Endothelial cell of coronary artery (primary cell): ENCODE data around the gene FBXO39. TPM values are rescaled to one million over a fixed set of nuclear protein-coding genes. Genes with fewer than 3 reads are reported as not detected.

ENCODE experiments used
- total RNA-seq: library from RNA; depleted of rRNA; stranded (reverse); fragments of >200 nt; gene quantifications from 2 replicates; pipeline ENCODE4 v1.2.3, GENCODE V29; 2014

The FBXO39 gene
- 0.56 and 1.3 TPM in 2 replicates for total RNA-seq

DNA sequence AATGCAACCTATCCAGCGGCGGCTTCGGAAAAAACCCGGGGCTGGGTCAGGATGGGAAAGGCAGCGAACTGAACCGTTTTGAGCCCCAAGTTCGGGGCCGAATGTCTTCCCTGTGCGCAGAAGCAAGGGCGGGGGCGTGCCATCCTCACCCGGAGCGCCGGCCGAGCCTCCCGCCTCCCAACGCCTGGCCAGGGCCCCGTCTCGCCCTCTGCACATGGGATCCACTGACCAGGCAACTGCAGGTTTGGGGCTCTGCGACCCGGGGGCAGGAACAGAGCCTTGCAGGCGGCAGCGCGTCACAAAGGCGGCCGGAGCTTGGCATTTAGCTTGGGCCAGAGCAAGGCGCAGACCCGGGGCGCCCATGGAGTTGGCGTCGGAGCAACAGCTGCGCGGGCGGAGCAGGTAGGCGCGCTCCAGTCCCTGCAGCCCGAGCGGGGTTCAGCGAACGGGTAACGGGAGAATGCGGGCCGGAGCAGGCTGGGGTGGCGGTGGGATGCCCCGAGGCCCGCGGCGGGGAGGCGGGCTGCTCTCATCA is at the start of gene FBXO39:
Gene FBXO39, plus strand, starts transcription at position 345 of the 535 bp plus-strand sequence. CDS start 3,654 bp downstream, outside the sequence.

DNA sequence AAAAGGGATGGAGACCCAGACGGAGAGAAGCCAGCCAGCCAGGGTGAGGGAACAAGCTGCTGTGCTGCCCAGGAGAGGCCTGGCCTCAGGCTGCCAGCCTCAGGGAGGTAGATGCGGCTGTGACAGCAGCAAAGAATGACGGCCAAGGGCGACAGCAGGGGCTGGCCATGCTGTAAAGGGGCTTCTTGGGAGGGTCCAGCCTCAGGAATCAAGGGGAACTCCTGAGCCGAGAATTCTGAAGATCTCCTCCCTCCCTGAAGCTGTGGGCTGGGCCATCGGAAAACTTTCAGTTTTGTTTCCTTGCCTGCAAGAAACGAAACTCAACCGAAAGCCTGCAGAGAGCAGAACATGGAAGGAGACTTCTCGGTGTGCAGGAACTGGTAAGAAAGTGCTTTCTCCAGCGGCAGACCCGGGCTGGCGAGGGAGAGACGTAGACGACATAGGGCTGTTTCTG is 20.3 kb upstream of the FBXO39 start, which contains the start of gene XAF1:
Gene XAF1, plus strand, starts transcription at position 316 of the 454 bp plus-strand sequence. Its CDS starts 33 bp downstream, at position 349.

DNA sequence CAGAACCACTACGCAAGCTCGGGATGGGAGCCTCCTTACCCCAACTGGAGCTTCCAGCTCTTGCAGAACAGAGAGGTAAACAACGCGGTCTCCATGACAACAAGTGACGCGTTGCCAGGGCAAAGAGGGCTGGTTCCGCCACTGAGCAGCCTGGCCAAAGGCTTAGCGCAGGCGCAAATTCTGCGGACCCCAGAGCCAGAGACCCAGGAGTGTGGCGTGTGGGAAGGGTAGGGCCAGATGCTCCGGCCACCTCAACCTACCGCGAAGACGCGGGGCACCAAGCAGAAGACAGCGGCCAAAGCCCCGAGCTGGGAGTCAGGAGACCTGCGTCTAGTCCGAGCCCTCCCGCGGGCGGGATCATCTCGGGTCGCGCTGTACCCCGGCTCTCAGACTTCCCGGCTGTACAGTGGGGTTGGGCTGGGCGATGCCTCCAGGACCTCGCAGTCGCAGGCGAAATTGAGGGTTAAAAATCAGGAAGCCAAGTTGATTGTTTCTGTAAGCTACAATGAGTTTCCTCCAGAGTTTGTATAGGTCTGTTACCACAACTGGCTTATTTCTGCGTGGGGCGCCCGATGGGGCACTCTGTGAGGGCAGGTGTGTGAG is 55.7 kb downstream of the FBXO39 start, which contains the start of gene TEKT1:
Gene TEKT1, minus strand, starts transcription at position 69 of the 603 bp plus-strand sequence. CDS start 1,353 bp downstream, outside the sequence.

Other genes starting within 250 kb of the FBXO39 start
- gene PITPNM3, start 219.7 kb upstream of the FBXO39 start, total RNA-seq = 2.2 and 2.7 TPM in 2 replicates
- 9.9 and 13.5 TPM in 2 replicates for gene KIAA0753, start 135.5 kb upstream of the FBXO39 start, total RNA-seq
- gene TXNDC17, start 135.2 kb upstream of the FBXO39 start, total RNA-seq = 102 and 157 TPM in 2 replicates
- 10.3 and 12.9 TPM in 2 replicates for gene MED31, start 124.6 kb upstream of the FBXO39 start, total RNA-seq
- gene C17orf100, start 124.5 kb upstream of the FBXO39 start, total RNA-seq = 0.18 and 0.38 TPM in 2 replicates
- not detected in 2 replicates for gene SLC13A5, start 62.8 kb upstream of the FBXO39 start, total RNA-seq
- 16.7 and 24.9 TPM in 2 replicates for gene XAF1, start 20.2 kb upstream of the FBXO39 start, total RNA-seq
- not detected in 2 replicates for gene TEKT1, start 55.5 kb downstream of the FBXO39 start, total RNA-seq
- not detected in 2 replicates for gene ALOX12, start 219.8 kb downstream of the FBXO39 start, total RNA-seq
- 39.8 and 43.5 TPM in 2 replicates for gene RNASEK, start 236.4 kb downstream of the FBXO39 start, total RNA-seq
- 82.0 and 127 TPM in 2 replicates for gene BCL6B, start 246.8 kb downstream of the FBXO39 start, total RNA-seq